ENCODE measurements around the gene USHBP1. TPM values are rescaled to one million over a fixed set of nuclear protein-coding genes. Genes with fewer than 3 reads are reported as not detected.

The USHBP1 gene
- total and polyA plus RNA-seq, 2 of the 13 experiments (the other 11 are each of a cell fraction or from before 2014, with no cell fraction given) = 0.15 to 1.5 TPM

DNA sequence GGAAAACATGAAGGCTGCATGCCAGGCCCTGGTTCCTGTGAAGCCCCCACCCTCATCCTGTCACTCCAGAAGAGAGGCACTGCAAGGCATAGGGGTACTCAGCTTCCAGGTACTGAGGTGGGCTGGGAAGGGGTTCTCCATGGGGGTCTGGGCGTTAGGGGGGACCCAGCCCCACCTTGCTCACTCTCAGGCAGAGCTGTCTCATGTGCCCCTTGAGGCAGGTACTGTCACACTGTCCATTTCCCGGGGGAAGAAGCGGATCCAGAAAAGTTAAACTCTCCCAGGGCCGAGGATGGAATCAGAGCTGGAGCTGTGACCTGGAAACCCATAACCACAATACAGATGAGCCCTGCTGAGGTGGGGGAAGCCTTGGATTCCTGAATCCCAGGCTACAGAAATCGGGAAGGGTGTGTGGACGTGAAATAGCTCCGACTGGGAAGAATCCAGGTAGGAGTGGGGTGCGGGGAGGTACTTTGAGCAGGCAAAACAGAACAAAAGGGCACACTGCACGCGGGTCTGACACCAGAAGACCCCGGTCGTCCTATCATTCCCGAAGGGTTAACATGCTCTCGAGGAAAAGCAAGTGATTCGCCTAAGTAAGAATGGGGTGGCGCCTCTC is 49.9 kb downstream of the USHBP1 start (continued):
- no peak for TF ChIP-seq ZNF281 (CRISPR knock-in tag; IDR thresholded peaks at IDR 0.05; ENCODE audit: borderline replicate concordance)
- no peak for TF ChIP-seq MYNN (CRISPR knock-in tag; IDR thresholded peaks at IDR 0.05; ENCODE audit: low read depth)
- TF ChIP-seq ZGPAT (CRISPR knock-in tag; IDR thresholded peaks at IDR 0.05) = no peak
- no peak for TF ChIP-seq MXI1 (IDR thresholded peaks at IDR 0.05; ENCODE audit: borderline replicate concordance, low read depth, low read length)

GRCh38 chr19:17213334-17213733 is 51.2 kb downstream of the USHBP1 start:
- H3K27me3 ChIP-seq (ENCODE audit: control insufficient read depth in 1 of 2, insufficient read depth in 2 of 2, low read length in 2 of 2) = no peaks in the 10 kb centered on the region; a peak in 1 of 5 replicates
- no peak overlapping the region for H3K9ac ChIP-seq (ENCODE audit: insufficient read depth, low read depth, low read length)
- ChIA-PET POLR2A (interaction anchor here (0.8 to 4.2 kb wide), 3 partner anchors 13 to 54 kb away, joined by 3 to 120 read pairs (median 43); partner anchors contain the start of genes BABAM1 and OCEL1), CTCF (ENCODE audit: low intra/inter-chr PET ratio, low total read pairs) (no interaction called here)
- DNase-seq (ENCODE audit: low spot score) (no peak), ATAC-seq (no peak), FAIRE-seq (no peak)
- no peak overlapping the region for H2AFZ ChIP-seq (ENCODE audit: low read length)
- H3K36me3 ChIP-seq (replicated peaks in 1 of 2; ENCODE audit: control insufficient read depth in 1 of 2, insufficient read depth in 2 of 2, low read length in 2 of 2) = peaks cover 0 to 6% of the 10 kb centered on the region in 2 experiments; a peak in 3 of 5 replicates
- H3K9me3 ChIP-seq (ENCODE audit: low read length) = no peaks in the 10 kb centered on the region
- H3K4me1 ChIP-seq (ENCODE audit: insufficient read depth, low read length) = peaks cover 28% of the 10 kb centered on the region
- no peak overlapping the region for H3K4me2 ChIP-seq (ENCODE audit: low read depth, low read length)
- H3K4me3 ChIP-seq (replicated peaks in 1 of 3; ENCODE audit: insufficient read depth in 1 of 3, low read depth in 2 of 3, low read length in 3 of 3) = no peak overlapping the region
- H3K79me2 ChIP-seq (ENCODE audit: insufficient read depth, low read length) = no peaks in the 10 kb centered on the region
- no TSS peak for BruUV-seq (replicated peaks)
- TF ChIP-seq AGO2 (optimal IDR thresholded peaks at IDR 0.05; ENCODE audit: low read depth, low read length) (peak; percentile 45), U2AF2 (IDR thresholded peaks at IDR 0.05; ENCODE audit: low read depth, low read length) (no peak)
- no peaks in the 10 kb centered on the region for H4K20me1 ChIP-seq (ENCODE audit: insufficient read depth, low read length)
- 87% methylated on average over 3 of the region's 5 CpGs for WGBS (ENCODE audit: low lambda C conversion rate)
- no peak overlapping the region for H3K27ac ChIP-seq (ENCODE audit: extremely low read length, insufficient read depth, low read length)
- in situ Hi-C loops (cut with HindIII; ENCODE audit: extremely low pct_ligation_motif_present, low pct_unique_long_range_greater_than_20kb) = no loop called here
- intact Hi-C loops (cut with micrococcal nuclease; ENCODE audit: unreplicated experiment) = no loop called here

Measured in HepG2 (cell line).